Liver (tissue), 9 donors: ENCODE measurements around the gene KLK10. TPM values are rescaled to one million over a fixed set of nuclear protein-coding genes. Genes with fewer than 3 reads are reported as not detected.

Experiments
- DNase-seq: peaks from one replicate; pipeline ENCODE4 v3.0.0-alpha.2; 2017; ENCODE audit warnings: low spot score
- H3K27ac ChIP-seq, 2 donors: one replicate each; pipeline ENCODE4 v1.7.0; 2013; ENCODE audit warnings: inconsistent platforms in 2 of 2, low read length in 2 of 2, control low read depth in 1 of 2, low read depth in 1 of 2, mild to moderate bottlenecking in 1 of 2
- H3K27me3 ChIP-seq, 4 donors: one replicate each; pipeline versions ENCODE4 v1.6.1 to v1.7.0; 2013; ENCODE audit warnings: low read length in 3 of 4, inconsistent platforms in 1 of 4, mild to moderate bottlenecking in 1 of 4, moderate library complexity in 1 of 4; ENCODE audit not compliant: control insufficient read depth in 4 of 4, insufficient read depth in 4 of 4
- H3K36me3 ChIP-seq, 4 donors: one replicate each; pipeline versions ENCODE4 v1.6.1 to v1.7.0; 2013; ENCODE audit warnings: low read length in 3 of 4, mild to moderate bottlenecking in 3 of 4, low read depth in 1 of 4, moderate library complexity in 1 of 4; ENCODE audit not compliant: control insufficient read depth in 4 of 4, insufficient read depth in 3 of 4
- H3K4me1 ChIP-seq, 4 donors: one replicate each; pipeline versions ENCODE4 v1.6.1 to v1.7.0; 2013; ENCODE audit warnings: low read length in 3 of 4, mild to moderate bottlenecking in 3 of 4, moderate library complexity in 1 of 4; ENCODE audit not compliant: control insufficient read depth in 4 of 4, insufficient read depth in 4 of 4
- H3K4me3 ChIP-seq, 3 donors: one replicate each; pipeline versions ENCODE4 v1.6.1 to v1.7.0; 2013; ENCODE audit warnings: low read length in 3 of 3, control low read depth in 1 of 3, low read depth in 1 of 3, mild to moderate bottlenecking in 1 of 3
- H3K9ac ChIP-seq, 2 donors: one replicate each; pipeline ENCODE4 v1.7.0; 2013; ENCODE audit warnings: low read length in 2 of 2, mild to moderate bottlenecking in 2 of 2, moderate library complexity in 2 of 2, control low read depth in 1 of 2, low read depth in 1 of 2
- H3K9me3 ChIP-seq, 4 donors: one replicate each; pipeline versions ENCODE4 v1.6.1 to v1.7.0; 2013; ENCODE audit warnings: low read length in 3 of 4; ENCODE audit not compliant: control insufficient read depth in 4 of 4
- ATF3 ChIP-seq: IDR thresholded peaks from 2 replicates; pipeline ENCODE4 v1.6.1; 2016; ENCODE audit warnings: antibody characterized with exemption
- CTCF ChIP-seq: fragments of 150-350 bp; IDR thresholded peaks from 2 replicates; pipeline ENCODE4 v1.5.1; 2017; ENCODE audit warnings: improper control_type of control experiment, low read depth, low read length; ENCODE audit not compliant: missing input control
- EGR1 ChIP-seq, 2 donors: IDR thresholded peaks; 2 replicates each; pipeline ENCODE4 v1.6.1; 2016 to 2018; ENCODE audit warnings: antibody characterized with exemption in 2 of 2, low read depth in 2 of 2
- FOXA1 ChIP-seq: IDR thresholded peaks from 2 replicates; pipeline ENCODE4 v1.6.1; 2016; ENCODE audit warnings: antibody characterized with exemption
- FOXA2 ChIP-seq: IDR thresholded peaks from 2 replicates; pipeline ENCODE4 v1.6.1; 2016; ENCODE audit warnings: antibody characterized with exemption
- GABPA ChIP-seq, 2 donors: IDR thresholded peaks in 1 of 2; conservative IDR thresholded peaks in 1 of 2; 2 replicates each; pipeline ENCODE4 v1.6.1; 2016; ENCODE audit warnings: antibody characterized with exemption in 2 of 2, mild to moderate bottlenecking in 1 of 2, moderate library complexity in 1 of 2
- HNF4A ChIP-seq, 2 donors: conservative IDR thresholded peaks; 2 replicates each; pipeline ENCODE4 v1.6.1; 2016; ENCODE audit warnings: antibody characterized with exemption in 2 of 2, mild to moderate bottlenecking in 2 of 2
- HNF4G ChIP-seq: IDR thresholded peaks from 2 replicates; pipeline ENCODE4 v1.6.1; 2016; ENCODE audit warnings: antibody characterized with exemption
- JUND ChIP-seq, 2 donors: IDR thresholded peaks; 2 replicates each; pipeline ENCODE4 v1.6.1; 2016; ENCODE audit warnings: antibody characterized with exemption in 2 of 2
- MAX ChIP-seq: IDR thresholded peaks from 2 replicates; pipeline ENCODE4 v1.6.1; 2016; ENCODE audit warnings: antibody characterized with exemption
- NR2F2 ChIP-seq: IDR thresholded peaks from 2 replicates; pipeline ENCODE4 v1.6.1; 2016; ENCODE audit warnings: antibody characterized with exemption
- RAD21 ChIP-seq, 2 donors: IDR thresholded peaks; 2 replicates each; pipeline ENCODE4 v1.6.1; 2016; ENCODE audit warnings: antibody characterized with exemption in 2 of 2, mild to moderate bottlenecking in 2 of 2
- REST ChIP-seq: IDR thresholded peaks from 2 replicates; pipeline ENCODE4 v1.6.1; 2016; ENCODE audit warnings: antibody characterized with exemption, mild to moderate bottlenecking
- RXRA ChIP-seq, 2 donors: IDR thresholded peaks; 2 replicates each; pipeline ENCODE4 v1.6.1; 2017 to 2018; ENCODE audit warnings: antibody characterized with exemption in 2 of 2, mild to moderate bottlenecking in 1 of 2
- SP1 ChIP-seq: IDR thresholded peaks from 2 replicates; pipeline ENCODE4 v1.6.1; 2018; ENCODE audit warnings: antibody characterized with exemption, mild to moderate bottlenecking
- TAF1 ChIP-seq: conservative IDR thresholded peaks from 2 replicates; pipeline ENCODE4 v1.6.1; 2016; ENCODE audit warnings: antibody characterized with exemption, mild to moderate bottlenecking
- YY1 ChIP-seq: IDR thresholded peaks from 2 replicates; pipeline ENCODE4 v1.6.1; 2016; ENCODE audit warnings: antibody characterized with exemption, mild to moderate bottlenecking
- ZBTB33 ChIP-seq: IDR thresholded peaks from 2 replicates; pipeline ENCODE4 v1.6.1; 2016; ENCODE audit warnings: antibody characterized with exemption
- WGBS: extraction: QIAGEN DNeasy Blood & Tissue Kit; methylation state at CpG from one replicate; pipeline ENCODE4 v1.1.7; 2013; 5-methylcytosine and 5-hydroxymethylcytosine counted together
- polyA plus RNA-seq, 2 donors: library from polyadenylated mRNA; stranded (reverse) in 1 of 2; unstranded in 1 of 2; fragments of 200-250 nt in 1 of 2; fragments of >200 nt in 1 of 2; fragmentation: Nextera tagmentation in 1 of 2; extraction: Ambion mirVana in 1 of 2; gene quantifications; one replicate each; pipeline versions ENCODE4 v1.2.1 to v1.2.3, GENCODE V29; 2013 to 2015
- total RNA-seq, 2 donors: library from RNA; depleted of rRNA; stranded (reverse); fragments of >200 nt; gene quantifications; one replicate each; pipeline ENCODE4 v1.2.3, GENCODE V29; 2014
- donor health status: healthy.
- donor health status: healthy.
- donor health status: healthy.
- donor health status: healthy.
- donor health status: healthy.

KLK10 gene
- total and polyA plus RNA-seq, 4 donors, result 0.06 TPM; not detected in 3

GRCh38 chr19:51043497-51043896, 24.0 kb upstream of the KLK10 start:
- Histone ChIP-seq H3K36me3 (no peaks in the 10 kb centered on the region), H3K4me1 (no peaks in the 10 kb centered on the region), H3K27ac (no peak overlapping the region), H3K4me3 (no peak overlapping the region), H3K9ac (no peak overlapping the region), H3K9me3 (peaks cover 0 to 1% (median 0%) of the 10 kb centered on the region in 4 donors), H3K27me3 (no peaks in the 10 kb centered on the region)
- DNase-seq, result no peak
- TF ChIP-seq HNF4A (conservative IDR thresholded peaks at IDR 0.05), result no peak
- TF ChIP-seq CTCF, result no peak
- WGBS, result 77% methylated on average over 9 of the region's 9 CpGs

- WGBS, result 88% methylated on average over 6 of the region's 6 CpGs
Observed at GRCh38 chr19:51040151-51040550, 20.6 kb upstream of the KLK10 start.

More at GRCh38 chr19:51040151-51040550, 20.6 kb upstream of the KLK10 start:
- Histone ChIP-seq H3K4me3 (no peak overlapping the region), H3K9ac (no peak overlapping the region), H3K9me3 (no peaks in the 10 kb centered on the region), H3K36me3 (no peaks in the 10 kb centered on the region), H3K27ac (no peak overlapping the region), H3K4me1 (no peaks in the 10 kb centered on the region), H3K27me3 (no peaks in the 10 kb centered on the region)
- DNase-seq, result no peak
- TF ChIP-seq JUND (IDR thresholded peaks at IDR 0.05) (no peak), SP1 (no peak), TAF1 (no peak), ATF3 (no peak), CTCF (no peak), EGR1 (IDR thresholded peaks at IDR 0.05; ENCODE audit: low read depth in 2 of 2) (no peak), HNF4A (conservative IDR thresholded peaks at IDR 0.05) (no peak), RXRA (IDR thresholded peaks at IDR 0.05) (no peak), NR2F2 (no peak), REST (no peak), MAX (no peak), HNF4G (no peak), FOXA2 (no peak), YY1 (no peak), ZBTB33 (no peak), FOXA1 (no peak), GABPA (IDR thresholded peaks at IDR 0.05 in 1 of 2, conservative IDR thresholded peaks at IDR 0.05 in 1 of 2) (no peak), RAD21 (IDR thresholded peaks at IDR 0.05) (no peak)
